Measurements from ENCODE around the gene SHOC2. TPM values are rescaled to one million over a fixed set of nuclear protein-coding genes. Genes with fewer than 3 reads are reported as not detected.

Gene SHOC2
- polyA plus RNA-seq, 3 donors: 13.9 to 69.9 (median 68.9) TPM

DNA sequence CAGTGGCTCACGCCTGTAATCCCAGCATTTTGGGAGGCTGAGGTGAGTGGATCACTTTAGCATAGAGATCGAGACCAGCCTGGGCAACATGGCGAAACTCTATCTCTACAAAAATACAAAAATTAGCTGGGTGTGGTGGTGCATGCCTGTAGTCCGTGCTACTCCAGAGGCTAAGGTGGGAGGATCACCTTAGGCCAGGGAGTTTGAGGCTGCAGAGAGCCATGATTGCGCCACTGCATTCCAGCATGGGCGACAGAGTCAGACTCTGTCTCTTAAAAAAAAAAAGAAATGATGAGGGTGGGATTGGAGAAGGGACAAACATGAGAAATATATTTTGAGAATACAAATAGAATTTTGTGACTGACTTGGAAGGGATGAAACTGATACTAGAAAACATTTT is 76.9 kb downstream of the SHOC2 start:
- Histone ChIP-seq H3K4me3 (replicated peaks in 1 of 3; ENCODE audit: low read depth in 2 of 3, low read length in 3 of 3) (no peak overlapping the region), H3K36me3 (replicated peaks in 1 of 2; ENCODE audit: control insufficient read depth in 1 of 2, insufficient read depth in 2 of 2, low read length in 2 of 2) (peaks cover 23 to 56% of the 10 kb centered on the region in 2 donors), H3K79me2 (ENCODE audit: insufficient read depth, low read length) (peaks cover 85% of the 10 kb centered on the region), H3K27me3 (ENCODE audit: control insufficient read depth in 2 of 2, insufficient read depth in 2 of 2, low read length in 2 of 2) (no peaks in the 10 kb centered on the region), H3K9me3 (replicated peaks in 1 of 2; ENCODE audit: control insufficient read depth in 1 of 2, insufficient read depth in 1 of 2, low read length in 2 of 2) (no peaks in the 10 kb centered on the region), H3K4me1 (ENCODE audit: control insufficient read depth in 1 of 2, insufficient read depth in 2 of 2, low read length in 2 of 2) (peaks cover 0 to 12% of the 10 kb centered on the region in 2 donors), H3K4me2 (replicated peaks; ENCODE audit: extremely low read depth, low read length, poor library complexity, severe bottlenecking) (no peak overlapping the region), H2AFZ (ENCODE audit: insufficient read depth, low read depth, low read length, poor library complexity, severe bottlenecking) (no peak overlapping the region), H3K27ac (ENCODE audit: low read depth in 1 of 2, low read length in 2 of 2) (peak overlapping the region in 1 of 2 donors; percentile 13), H4K20me1 (ENCODE audit: insufficient read depth, low read length) (peaks cover 96% of the 10 kb centered on the region), H3K9ac (ENCODE audit: insufficient read depth, low read length, poor library complexity, severe bottlenecking) (no peak overlapping the region)
- Mint-ChIP-seq H3K36me3 (peaks cover 33 to 51% of the 10 kb centered on the region in 2 donors), H3K4me3 (no peak overlapping the region), H3K27ac (peak overlapping the region in 1 of 7 donors; percentile 60), H3K27me3 (ENCODE audit: low read depth in 3 of 3) (no peaks in the 10 kb centered on the region), H3K9me3 (no peaks in the 10 kb centered on the region), H3K4me1 (peaks cover 13% of the 10 kb centered on the region)
- intact Hi-C loops (cut with micrococcal nuclease): no loop called here
- no peak for DNase-seq
- 90% methylated on average over 2 of the region's 6 CpGs for WGBS (ENCODE audit: insufficient coverage)
- TF ChIP-seq, protein P1, sequence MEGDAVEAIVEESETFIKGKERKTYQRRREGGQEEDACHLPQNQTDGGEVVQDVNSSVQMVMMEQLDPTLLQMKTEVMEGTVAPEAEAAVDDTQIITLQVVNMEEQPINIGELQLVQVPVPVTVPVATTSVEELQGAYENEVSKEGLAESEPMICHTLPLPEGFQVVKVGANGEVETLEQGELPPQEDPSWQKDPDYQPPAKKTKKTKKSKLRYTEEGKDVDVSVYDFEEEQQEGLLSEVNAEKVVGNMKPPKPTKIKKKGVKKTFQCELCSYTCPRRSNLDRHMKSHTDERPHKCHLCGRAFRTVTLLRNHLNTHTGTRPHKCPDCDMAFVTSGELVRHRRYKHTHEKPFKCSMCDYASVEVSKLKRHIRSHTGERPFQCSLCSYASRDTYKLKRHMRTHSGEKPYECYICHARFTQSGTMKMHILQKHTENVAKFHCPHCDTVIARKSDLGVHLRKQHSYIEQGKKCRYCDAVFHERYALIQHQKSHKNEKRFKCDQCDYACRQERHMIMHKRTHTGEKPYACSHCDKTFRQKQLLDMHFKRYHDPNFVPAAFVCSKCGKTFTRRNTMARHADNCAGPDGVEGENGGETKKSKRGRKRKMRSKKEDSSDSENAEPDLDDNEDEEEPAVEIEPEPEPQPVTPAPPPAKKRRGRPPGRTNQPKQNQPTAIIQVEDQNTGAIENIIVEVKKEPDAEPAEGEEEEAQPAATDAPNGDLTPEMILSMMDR (IDR thresholded peaks at IDR 0.05): no peak

DNA sequence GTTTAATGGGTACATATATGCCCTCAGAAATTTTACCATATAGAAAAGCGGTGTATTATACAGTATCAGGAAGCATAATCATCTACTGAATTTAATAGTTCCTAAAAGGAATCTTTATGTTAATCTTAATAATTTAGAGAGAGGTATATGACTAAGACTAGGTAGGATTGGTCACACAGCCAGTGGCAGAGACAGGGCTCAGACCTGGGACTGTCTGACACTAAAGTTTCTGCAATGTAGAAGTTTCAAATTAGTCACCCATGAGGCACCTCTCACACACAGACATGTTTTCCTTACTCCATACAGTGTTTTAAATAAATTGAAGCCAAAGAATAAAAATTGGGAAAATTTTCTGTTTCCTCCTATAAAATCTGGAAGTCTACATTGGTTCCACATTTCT is 84.6 kb downstream of the SHOC2 start:
- Mint-ChIP-seq H3K27ac (peak overlapping the region in 1 of 7 donors; percentile 77), H3K27me3 (ENCODE audit: low read depth in 3 of 3) (peaks cover 0 to 1% (median 0%) of the 10 kb centered on the region in 3 donors), H3K4me1 (no peaks in the 10 kb centered on the region), H3K36me3 (peaks cover 51 to 71% of the 10 kb centered on the region in 2 donors), H3K9me3 (no peaks in the 10 kb centered on the region), H3K4me3 (no peak overlapping the region)
- H3K9ac ChIP-seq (ENCODE audit: insufficient read depth, low read length, poor library complexity, severe bottlenecking): no peak overlapping the region
- no peak overlapping the region for H2AFZ ChIP-seq (ENCODE audit: insufficient read depth, low read depth, low read length, poor library complexity, severe bottlenecking)
- peaks cover 59% of the 10 kb centered on the region for H4K20me1 ChIP-seq (ENCODE audit: insufficient read depth, low read length)
- H3K4me3 ChIP-seq (replicated peaks in 1 of 3; ENCODE audit: low read depth in 2 of 3, low read length in 3 of 3): no peak overlapping the region
- peaks cover 30% of the 10 kb centered on the region for H3K79me2 ChIP-seq (ENCODE audit: insufficient read depth, low read length)
- TF ChIP-seq, protein P1 (IDR thresholded peaks at IDR 0.05): no peak
- intact Hi-C loops (cut with micrococcal nuclease): no loop called here
- no peaks in the 10 kb centered on the region for H3K27me3 ChIP-seq (ENCODE audit: control insufficient read depth in 2 of 2, insufficient read depth in 2 of 2, low read length in 2 of 2)
- no peaks in the 10 kb centered on the region for H3K9me3 ChIP-seq (replicated peaks in 1 of 2; ENCODE audit: control insufficient read depth in 1 of 2, insufficient read depth in 1 of 2, low read length in 2 of 2)
- no peaks in the 10 kb centered on the region for H3K4me1 ChIP-seq (ENCODE audit: control insufficient read depth in 1 of 2, insufficient read depth in 2 of 2, low read length in 2 of 2)
- no peak overlapping the region for H3K4me2 ChIP-seq (replicated peaks; ENCODE audit: extremely low read depth, low read length, poor library complexity, severe bottlenecking)
- H3K27ac ChIP-seq (ENCODE audit: low read depth in 1 of 2, low read length in 2 of 2): no peak overlapping the region
- DNase-seq: no peak
- H3K36me3 ChIP-seq (replicated peaks in 1 of 2; ENCODE audit: control insufficient read depth in 1 of 2, insufficient read depth in 2 of 2, low read length in 2 of 2): peaks cover 70 to 93% of the 10 kb centered on the region in 2 donors
- no CpG with 5 or more reads among the region's 1 CpG for WGBS (ENCODE audit: insufficient coverage)
